K562 (cell line): ENCODE results near the gene COPG2. TPM values are rescaled to one million over a fixed set of nuclear protein-coding genes. Genes with fewer than 3 reads are reported as not detected.

Experiments used
- ATAC-seq: fragments of 200-7000 bp; cut with Tn5 transposase; 3 replicates; pipeline ENCODE4 v1.9.1; 2020; ENCODE audit warnings: moderate library complexity
- BruUV-seq: library from RNA; stranded (reverse); fragments of 400-500 nt; replicated peaks from 2 replicates; lab custom pipeline; 2021; lab: Mats Ljungman, UMichigan
- CTCF ChIA-PET: fragments of 300-600 bp; formaldehyde crosslinking; extraction: SDS; loops from one replicate; lab custom pipeline; 2021; ENCODE audit warnings: low intra/inter-chr PET ratio; lab: Yijun Ruan, JAX
- POLR2A ChIA-PET: fragments of 300-600, 350-650 bp; sonication (Branson Sonifier 250); formaldehyde crosslinking; extraction: SDS; loops from one replicate; lab custom pipeline; 2021; ENCODE audit warnings: antibody characterized with exemption, inconsistent platforms; lab: Yijun Ruan, JAX
- DNase-seq, 4 experiments: peaks; one replicate each; pipeline versions ENCODE4 v3.0.0 to v3.0.0-alpha.2; 2011 to 2018; ENCODE audit warnings: low spot score in 3 of 4, mixed read lengths in 3 of 4; ENCODE audit errors: extremely low read depth in 1 of 4
- FAIRE-seq: peaks from 2 replicates; lab custom pipeline; 2011; peaks lifted over from hg19 to GRCh38; lab: Jason Lieb, UNC
- H2AFZ ChIP-seq: 2 replicates; pipeline ENCODE4 v1.6.0; 2011; ENCODE audit warnings: low read depth, low read length, control low read depth, inconsistent platforms
- H3K27ac ChIP-seq: fragments of 200-600 bp; 3 replicates; pipeline ENCODE4 v1.8.0; 2011; ENCODE audit warnings: low read depth, mild to moderate bottlenecking, control low read depth, inconsistent platforms, low read length, moderate library complexity, mixed read lengths; ENCODE audit errors: extremely low read depth
- H3K27me3 ChIP-seq, 2 experiments: fragments of 300-600 bp in 1 of 2; 2 replicates in 1 of 2; 3 replicates in 1 of 2; pipeline versions ENCODE4 v1.6.0 to v1.8.0; 2011; ENCODE audit warnings: inconsistent platforms in 2 of 2, low read length in 2 of 2, mild to moderate bottlenecking in 1 of 2, mixed read lengths in 1 of 2, moderate library complexity in 1 of 2; ENCODE audit not compliant: control insufficient read depth in 2 of 2, insufficient read depth in 2 of 2
- H3K36me3 ChIP-seq: fragments of 300-600 bp; 3 replicates; pipeline ENCODE4 v1.8.0; 2011; ENCODE audit warnings: mild to moderate bottlenecking, low read length, inconsistent platforms; ENCODE audit not compliant: control insufficient read depth, insufficient read depth
- H3K4me1 ChIP-seq, 2 experiments: fragments of 200-600 bp in 1 of 2; replicated peaks in 1 of 2; 2 replicates in 1 of 2; 3 replicates in 1 of 2; pipeline versions ENCODE4 v1.5.1 to v1.8.0; 2011; ENCODE audit warnings: inconsistent platforms in 2 of 2, low read length in 2 of 2, mild to moderate bottlenecking in 1 of 2, mixed read lengths in 1 of 2, moderate library complexity in 1 of 2; ENCODE audit not compliant: control insufficient read depth in 2 of 2, insufficient read depth in 2 of 2
- H3K4me2 ChIP-seq: 2 replicates; pipeline ENCODE4 v1.6.1; 2011; ENCODE audit warnings: low read length, control low read depth, inconsistent platforms, mixed read lengths; ENCODE audit not compliant: insufficient read depth
- H3K4me3 ChIP-seq: fragments of 200-600 bp; sonication (generic), shearing (Covaris generic); 2 replicates; pipeline ENCODE4 v1.5.1; 2016; ENCODE audit warnings: control low read depth, inconsistent platforms
- H3K79me2 ChIP-seq: fragments of 200-600 bp; 3 replicates; pipeline ENCODE4 v1.8.0; 2011; ENCODE audit warnings: low read length, inconsistent platforms; ENCODE audit not compliant: control insufficient read depth, insufficient read depth
- H3K9ac ChIP-seq, 2 experiments: 2 replicates each; pipeline versions ENCODE4 v1.6.0 to v1.6.1; 2011; ENCODE audit warnings: low read depth in 2 of 2, low read length in 2 of 2, control low read depth in 1 of 2, inconsistent platforms in 1 of 2, mild to moderate bottlenecking in 1 of 2, mixed read lengths in 1 of 2; ENCODE audit not compliant: insufficient read depth in 1 of 2
- H3K9me1 ChIP-seq: one replicate; pipeline ENCODE4 v1.6.0; 2011; ENCODE audit warnings: inconsistent platforms, mild to moderate bottlenecking, low read length, moderate library complexity; ENCODE audit not compliant: control insufficient read depth, insufficient read depth
- H3K9me3 ChIP-seq: replicated peaks from 2 replicates; pipeline ENCODE4 v1.5.1; 2011; ENCODE audit warnings: low read depth, low read length, inconsistent platforms; ENCODE audit not compliant: control insufficient read depth, insufficient read depth
- H4K20me1 ChIP-seq: replicated peaks from 2 replicates; pipeline ENCODE4 v1.6.1; 2011; ENCODE audit warnings: low read length, inconsistent platforms, mixed read lengths; ENCODE audit not compliant: control insufficient read depth, insufficient read depth
- CCAR2 ChIP-seq: fragments of 200-400 bp; formaldehyde crosslinking; IDR thresholded peaks from 2 replicates; pipeline ENCODE4 v1.6.1; 2017; ENCODE audit warnings: mild to moderate bottlenecking, low read depth, low read length
- CSDE1 ChIP-seq, 2 experiments: fragments of 450-650 bp; IDR thresholded peaks; 2 replicates each; pipeline ENCODE4 v1.6.1; 2016; ENCODE audit warnings: mild to moderate bottlenecking in 1 of 2
- GATAD2B ChIP-seq: fragments of 450-650 bp; IDR thresholded peaks from 2 replicates; pipeline ENCODE4 v1.6.1; 2017; ENCODE audit warnings: mild to moderate bottlenecking, borderline replicate concordance
- MCM7 ChIP-seq, 2 experiments: fragments of 450-650 bp; IDR thresholded peaks; 2 replicates each; pipeline ENCODE4 v1.6.1; 2016 to 2018
- MIER1 ChIP-seq: fragments of 450-650 bp; IDR thresholded peaks from 2 replicates; pipeline ENCODE4 v1.6.1; 2016; ENCODE audit warnings: antibody characterized with exemption, mild to moderate bottlenecking, low read depth
- PPARD ChIP-seq: fragments of 250-450 bp; sonication (Bioruptor Pico); IDR thresholded peaks from 2 replicates; pipeline ENCODE4 v1.8.0; 2022; ENCODE audit warnings: inconsistent platforms, mild to moderate bottlenecking, moderate library complexity
- PRDM10 ChIP-seq: fragments of 450-650 bp; IDR thresholded peaks from 2 replicates; pipeline ENCODE4 v1.6.1; 2018; ENCODE audit not compliant: partially characterized antibody
- RBBP5 ChIP-seq: fragments of 200-600 bp; sonication (generic); IDR thresholded peaks from 2 replicates; pipeline ENCODE4 v1.6.1; 2012; ENCODE audit warnings: borderline replicate concordance, mild to moderate bottlenecking, low read length, control low read depth, inconsistent platforms; ENCODE audit not compliant: insufficient read depth, poor library complexity, severe bottlenecking
- RFX7 ChIP-seq: fragments of 250-450 bp; sonication (Bioruptor Pico); IDR thresholded peaks from 2 replicates; pipeline ENCODE4 v1.5.1; 2021; ENCODE audit warnings: mild to moderate bottlenecking
- SLC30A9 ChIP-seq: fragments of 250-450 bp; sonication (Bioruptor Pico); IDR thresholded peaks from 2 replicates; pipeline ENCODE4 v1.8.0; 2022; ENCODE audit warnings: mild to moderate bottlenecking, moderate library complexity
- SP1 ChIP-seq: sonication (generic); formaldehyde crosslinking; IDR thresholded peaks from 2 replicates; pipeline ENCODE4 v1.8.1; 2022; ENCODE audit warnings: mild to moderate bottlenecking, missing genetic modification reagents
- ZC3H4 ChIP-seq: sonication (generic); formaldehyde crosslinking; IDR thresholded peaks from 2 replicates; pipeline ENCODE4 v1.9.0; 2021; ENCODE audit warnings: missing genetic modification reagents, borderline replicate concordance
- ZNF124 ChIP-seq: sonication (generic); formaldehyde crosslinking; IDR thresholded peaks from 2 replicates; pipeline ENCODE4 v1.8.1; 2022; ENCODE audit warnings: missing genetic modification reagents
- ZNF583 ChIP-seq: fragments of 250-450 bp; sonication (Bioruptor Pico); IDR thresholded peaks from 2 replicates; pipeline ENCODE4 v1.4.0; 2020
- ZNF707 ChIP-seq: fragments of 250-450 bp; sonication (Bioruptor Pico); conservative IDR thresholded peaks from 2 replicates; pipeline ENCODE4 v1.8.0; 2022; ENCODE audit warnings: inconsistent platforms, mild to moderate bottlenecking, moderate library complexity
- ZNF75A ChIP-seq: fragments of 450-650 bp; formaldehyde crosslinking; IDR thresholded peaks from 2 replicates; pipeline ENCODE4 v1.4.0; 2020; ENCODE audit warnings: mild to moderate bottlenecking
- ZSCAN32 ChIP-seq: fragments of 450-650 bp; formaldehyde crosslinking; IDR thresholded peaks from 2 replicates; pipeline ENCODE4 v1.4.0; 2020; ENCODE audit warnings: mild to moderate bottlenecking, moderate library complexity
- WGBS: fragments of 100-300 bp; shearing (Covaris generic); methylation state at CpG from one replicate; pipeline ENCODE4 v1.1.6; 2016; ENCODE audit warnings: low coverage, mixed read lengths; ENCODE audit not compliant: insufficient coverage; ENCODE audit errors: missing lambda C conversion rate; 5-methylcytosine and 5-hydroxymethylcytosine counted together
- in situ Hi-C: fragments of 300-500 bp; cut with MboI; formaldehyde crosslinking; loops from 4 replicates; pipeline ENCODE4 v1.15.0; 2018; ENCODE audit warnings: inconsistent platforms, mixed read lengths
- intact Hi-C: fragments of 100-400 bp; cut with micrococcal nuclease; formaldehyde crosslinking; loops from 2 replicates; pipeline ENCODE4 v1.14.2; 2022
- polyA plus RNA-seq, 8 experiments: library from polyadenylated mRNA; depleted of rRNA in 4 of 8; stranded (reverse) in 5 of 8; unstranded in 3 of 8; fragments of >200 nt; fragmentation: Nextera tagmentation in 2 of 8; fragmentation: Illumina TruSeq in 1 of 8; extraction: Ambion mirVana in 2 of 8; extraction: Trizol in 1 of 8; gene quantifications; 2 replicates each; pipeline versions ENCODE4 v1.2.1 to v1.2.3, GENCODE V29; 2011 to 2014; ENCODE audit warnings: inconsistent platforms in 1 of 8, missing spikeins in 1 of 8
- total RNA-seq, 7 experiments: library from RNA; depleted of rRNA in 6 of 7; stranded (reverse); fragments of >200 nt in 6 of 7; fragmentation: Illumina TruSeq in 2 of 7; extraction: Trizol in 2 of 7; gene quantifications; 2 replicates each; pipeline versions ENCODE4 v1.2.1 to v1.2.3, GENCODE V29; 2011 to 2021; ENCODE audit warnings: low replicate concordance in 1 of 7

The COPG2 gene
- total and polyA plus RNA-seq, 9 of the 15 experiments (the other 6 are each of a cell fraction or from before 2014, with no cell fraction given) = 6.6 to 104 (median 32.5) TPM

- no peak for TF ChIP-seq PRDM10
- no peak for TF ChIP-seq ZSCAN32 (CRISPR knock-in tag)
- TF ChIP-seq ZNF75A (CRISPR knock-in tag) = no peak
- no peak for TF ChIP-seq ZNF707 (CRISPR knock-in tag)
- TF ChIP-seq ZNF124 (CRISPR knock-in tag) = no peak
- no peak for TF ChIP-seq RBBP5
- no peak for TF ChIP-seq MCM7 (IDR thresholded peaks at IDR 0.05)
- no peak for TF ChIP-seq ZNF583
- no peak for TF ChIP-seq CSDE1 (IDR thresholded peaks at IDR 0.05)
- no peak for TF ChIP-seq MIER1
- TF ChIP-seq ZC3H4 (CRISPR knock-in tag) = no peak
- TF ChIP-seq SP1 = no peak
- TF ChIP-seq PPARD (CRISPR knock-in tag) = no peak
- no peak for TF ChIP-seq SLC30A9 (CRISPR knock-in tag)
- TF ChIP-seq RFX7 = no peak
- TF ChIP-seq GATAD2B = no peak
- TF ChIP-seq CCAR2 = no peak
- ChIA-PET CTCF (no interaction called here), POLR2A (interaction anchor here (0.6 to 1.2 kb wide), 3 partner anchors 10 to 203 kb away, joined by 3 to 4 read pairs (median 4); no protein-coding TSS in a partner anchor)
- in situ Hi-C loops = no loop called here
- no peaks in the 10 kb centered on the region for H3K9me1 ChIP-seq
- H3K9ac ChIP-seq = no peak overlapping the region
- DNase-seq (no peak), ATAC-seq (no peak), FAIRE-seq (no peak)
- H2AFZ ChIP-seq = no peak overlapping the region
- no peaks in the 10 kb centered on the region for H3K4me1 ChIP-seq
- no peak overlapping the region for H3K27ac ChIP-seq
- H3K79me2 ChIP-seq = no peaks in the 10 kb centered on the region
- no peaks in the 10 kb centered on the region for H4K20me1 ChIP-seq
- no peaks in the 10 kb centered on the region for H3K9me3 ChIP-seq
- BruUV-seq = no TSS peak
- intact Hi-C loops = no loop called here
- H3K27me3 ChIP-seq = no peaks in the 10 kb centered on the region
- H3K4me3 ChIP-seq = no peak overlapping the region
- peaks cover 7% of the 10 kb centered on the region; the same call in 2 of the 3 replicates for H3K36me3 ChIP-seq
- WGBS = 59% methylated on average over 3 of the region's 3 CpGs
- no peak overlapping the region for H3K4me2 ChIP-seq
These were observed 115.0 kb downstream of the COPG2 start for GRCh38 chr7:130553398-130554029.
